Measurements from ENCODE around the gene NFIB.

DNA sequence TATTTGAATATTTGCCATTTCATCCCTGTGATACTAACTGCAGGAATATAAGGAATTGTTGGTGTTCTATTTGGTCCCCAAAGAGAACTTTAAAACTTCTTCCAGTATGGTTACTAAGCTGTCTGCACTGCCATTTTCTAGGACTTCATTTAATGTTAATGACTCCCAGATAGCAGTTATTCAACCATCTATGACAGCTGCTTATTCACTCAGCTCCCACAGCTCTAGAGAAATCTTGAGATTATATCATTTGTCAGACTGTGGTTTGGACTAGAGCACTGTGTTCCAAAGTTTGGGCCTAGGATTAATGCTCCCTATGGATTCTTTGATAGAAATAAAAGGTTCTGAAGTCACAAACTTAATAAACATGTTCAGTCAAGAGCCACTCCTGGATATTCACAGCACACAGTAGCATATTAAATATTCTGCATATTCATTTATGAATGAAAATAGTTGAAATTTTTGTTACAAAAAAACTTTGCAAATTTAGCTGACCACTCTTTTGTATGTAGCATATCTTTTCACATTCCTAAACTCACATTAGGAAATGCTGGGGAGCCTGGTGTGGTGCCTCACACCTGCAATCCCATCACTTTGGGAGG, 173.7 kb downstream of the NFIB start:
- TF ChIP-seq POLR2AphosphoS5 (IDR thresholded peaks at IDR 0.05): no peak
- TF ChIP-seq, protein P1, sequence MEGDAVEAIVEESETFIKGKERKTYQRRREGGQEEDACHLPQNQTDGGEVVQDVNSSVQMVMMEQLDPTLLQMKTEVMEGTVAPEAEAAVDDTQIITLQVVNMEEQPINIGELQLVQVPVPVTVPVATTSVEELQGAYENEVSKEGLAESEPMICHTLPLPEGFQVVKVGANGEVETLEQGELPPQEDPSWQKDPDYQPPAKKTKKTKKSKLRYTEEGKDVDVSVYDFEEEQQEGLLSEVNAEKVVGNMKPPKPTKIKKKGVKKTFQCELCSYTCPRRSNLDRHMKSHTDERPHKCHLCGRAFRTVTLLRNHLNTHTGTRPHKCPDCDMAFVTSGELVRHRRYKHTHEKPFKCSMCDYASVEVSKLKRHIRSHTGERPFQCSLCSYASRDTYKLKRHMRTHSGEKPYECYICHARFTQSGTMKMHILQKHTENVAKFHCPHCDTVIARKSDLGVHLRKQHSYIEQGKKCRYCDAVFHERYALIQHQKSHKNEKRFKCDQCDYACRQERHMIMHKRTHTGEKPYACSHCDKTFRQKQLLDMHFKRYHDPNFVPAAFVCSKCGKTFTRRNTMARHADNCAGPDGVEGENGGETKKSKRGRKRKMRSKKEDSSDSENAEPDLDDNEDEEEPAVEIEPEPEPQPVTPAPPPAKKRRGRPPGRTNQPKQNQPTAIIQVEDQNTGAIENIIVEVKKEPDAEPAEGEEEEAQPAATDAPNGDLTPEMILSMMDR (IDR thresholded peaks at IDR 0.05): no peak

Measured in stomach (tissue), 4 donors.